H1 (cell line): Measurements from ENCODE around the gene UROS. TPM values are rescaled to one million over a fixed set of nuclear protein-coding genes. Genes with fewer than 3 reads are reported as not detected.

ENCODE experiments used
- CTCF ChIA-PET: fragments of 300-600 bp; sonication (Branson Sonifier 250); formaldehyde crosslinking; loops from one replicate; lab custom pipeline; 2021; ENCODE audit not compliant: partially characterized antibody; lab: Charles Lee
- POLR2A ChIA-PET: fragments of 300-600 bp; sonication (Branson Sonifier 250); formaldehyde crosslinking; loops from one replicate; lab custom pipeline; 2021; ENCODE audit warnings: inconsistent platforms; ENCODE audit not compliant: partially characterized antibody; lab: Charles Lee
- DNase-seq, 2 experiments: peaks; one replicate each; pipeline versions ENCODE4 v3.0.0 to v3.0.0-alpha.2; 2010 to 2022; ENCODE audit warnings: low spot score in 2 of 2, low read depth in 1 of 2, mixed read lengths in 1 of 2
- FAIRE-seq: peaks from 2 replicates; lab custom pipeline; 2011; peaks lifted over from hg19 to GRCh38; lab: Jason Lieb, UNC
- H2AFZ ChIP-seq: 2 replicates; pipeline ENCODE4 v1.8.1; 2012; ENCODE audit warnings: low read length, inconsistent platforms
- H2AK5ac ChIP-seq: 2 replicates; pipeline ENCODE4 v1.6.1; 2013; ENCODE audit warnings: low read depth, low read length
- H2BK120ac ChIP-seq: replicated peaks from 2 replicates; pipeline ENCODE3; 2013; ENCODE audit warnings: low read depth, low read length, inconsistent platforms
- H2BK12ac ChIP-seq: 2 replicates; pipeline ENCODE4 v1.6.1; 2013; ENCODE audit warnings: low read depth, low read length
- H2BK15ac ChIP-seq: 2 replicates; pipeline ENCODE4 v1.6.1; 2013; ENCODE audit warnings: low read length
- H2BK20ac ChIP-seq: 2 replicates; pipeline ENCODE4 v1.6.1; 2013; ENCODE audit warnings: low read length
- H2BK5ac ChIP-seq: 2 replicates; pipeline ENCODE4 v1.6.1; 2013; ENCODE audit warnings: low read depth, low read length
- H3K14ac ChIP-seq: 2 replicates; pipeline ENCODE4 v1.6.1; 2013; ENCODE audit warnings: inconsistent platforms; ENCODE audit not compliant: insufficient read length
- H3K18ac ChIP-seq: 2 replicates; pipeline ENCODE4 v1.6.1; 2013; ENCODE audit warnings: low read length; ENCODE audit errors: extremely low read depth
- H3K23ac ChIP-seq: 2 replicates; pipeline ENCODE4 v1.6.1; 2013; ENCODE audit warnings: inconsistent platforms; ENCODE audit not compliant: insufficient read length
- H3K23me2 ChIP-seq: 2 replicates; pipeline ENCODE4 v1.6.1; 2013; ENCODE audit warnings: low read depth, low read length
- H3K27ac ChIP-seq: 2 replicates; pipeline ENCODE4 v1.6.1; 2011; ENCODE audit warnings: low read depth, low read length, inconsistent platforms
- H3K27me3 ChIP-seq, 4 experiments: replicated peaks in 1 of 4; 1 replicate in 1 of 4; 2 replicates in 3 of 4; pipeline versions ENCODE4 v1.6.1 to v1.8.1; 2011 to 2013; ENCODE audit warnings: low read length in 3 of 4, mild to moderate bottlenecking in 3 of 4, inconsistent platforms in 2 of 4, mixed read lengths in 2 of 4, moderate library complexity in 1 of 4; ENCODE audit not compliant: control insufficient read depth in 3 of 4, insufficient read depth in 3 of 4; ENCODE audit errors: extremely low read depth in 1 of 4
- H3K36me3 ChIP-seq, 4 experiments: 2 replicates each; pipeline versions ENCODE4 v1.6.1 to v1.8.1; 2011 to 2013; ENCODE audit warnings: mild to moderate bottlenecking in 4 of 4, low read length in 3 of 4, moderate library complexity in 2 of 4, control low read depth in 1 of 4, inconsistent platforms in 1 of 4; ENCODE audit not compliant: insufficient read depth in 4 of 4, control insufficient read depth in 2 of 4
- H3K4ac ChIP-seq: replicated peaks from 2 replicates; pipeline ENCODE3; 2013; ENCODE audit warnings: low read length, low read depth, mixed read lengths, inconsistent platforms; ENCODE audit not compliant: insufficient read length
- H3K4me1 ChIP-seq, 4 experiments: replicated peaks in 1 of 4; 1 replicate in 1 of 4; 2 replicates in 3 of 4; pipeline versions ENCODE4 v1.6.1 to v1.8.1; 2011 to 2013; ENCODE audit warnings: low read length in 3 of 4, inconsistent platforms in 2 of 4, mixed read lengths in 1 of 4; ENCODE audit not compliant: insufficient read depth in 4 of 4, control insufficient read depth in 3 of 4
- H3K4me2 ChIP-seq, 2 experiments: 2 replicates each; pipeline versions ENCODE4 v1.6.1 to v1.8.1; 2011 to 2013; ENCODE audit warnings: low read depth in 2 of 2, low read length in 2 of 2, control low read depth in 1 of 2, inconsistent platforms in 1 of 2, mild to moderate bottlenecking in 1 of 2; ENCODE audit not compliant: insufficient read depth in 1 of 2
- H3K4me3 ChIP-seq, 4 experiments: fragments of 200-600, 300-600 bp in 1 of 4; sonication (generic), shearing (Covaris generic), sonication (Bioruptor Twin) in 1 of 4; 2 replicates each; pipeline versions ENCODE4 v1.5.1 to v1.8.1; 2011 to 2016; ENCODE audit warnings: low read length in 4 of 4, low read depth in 3 of 4, control low read depth in 2 of 4, inconsistent platforms in 2 of 4, mild to moderate bottlenecking in 2 of 4, mixed read lengths in 1 of 4, moderate library complexity in 1 of 4; ENCODE audit not compliant: insufficient read depth in 2 of 4; ENCODE audit errors: extremely low read depth in 1 of 4
- H3K56ac ChIP-seq: replicated peaks from 2 replicates; pipeline ENCODE3; 2013; ENCODE audit warnings: low read depth, mild to moderate bottlenecking, mixed read lengths, low read length, inconsistent platforms; ENCODE audit not compliant: insufficient read length
- H3K79me1 ChIP-seq: 2 replicates; pipeline ENCODE4 v1.6.1; 2013; ENCODE audit warnings: low read depth, low read length, control low read depth
- H3K79me2 ChIP-seq, 2 experiments: 2 replicates each; pipeline versions ENCODE4 v1.6.1 to v1.8.1; 2012 to 2013; ENCODE audit warnings: low read length in 2 of 2, mild to moderate bottlenecking in 2 of 2, inconsistent platforms in 1 of 2; ENCODE audit not compliant: insufficient read depth in 2 of 2, control insufficient read depth in 1 of 2
- H3K9ac ChIP-seq, 4 experiments: replicated peaks in 1 of 4; 1 replicate in 1 of 4; 2 replicates in 3 of 4; pipeline versions ENCODE4 v1.6.1 to v1.8.1; 2011 to 2013; ENCODE audit warnings: low read depth in 3 of 4, low read length in 3 of 4, control low read depth in 2 of 4, mild to moderate bottlenecking in 2 of 4, moderate library complexity in 2 of 4, inconsistent platforms in 1 of 4; ENCODE audit errors: extremely low read depth in 1 of 4
- H3K9me3 ChIP-seq, 2 experiments: 2 replicates each; pipeline versions ENCODE4 v1.6.1 to v1.8.1; 2012 to 2013; ENCODE audit warnings: mild to moderate bottlenecking in 2 of 2, moderate library complexity in 2 of 2, control low read depth in 1 of 2, inconsistent platforms in 1 of 2, low read depth in 1 of 2, low read length in 1 of 2, mixed read lengths in 1 of 2; ENCODE audit not compliant: insufficient read depth in 2 of 2
- H4K20me1 ChIP-seq, 2 experiments: replicated peaks in 1 of 2; 2 replicates each; pipeline versions ENCODE3 to v1.8.1; 2011 to 2013; ENCODE audit warnings: inconsistent platforms in 2 of 2, low read length in 2 of 2, mild to moderate bottlenecking in 1 of 2; ENCODE audit not compliant: insufficient read depth in 2 of 2, control insufficient read depth in 1 of 2
- H4K5ac ChIP-seq: 2 replicates; pipeline ENCODE4 v1.6.1; 2013; ENCODE audit warnings: low read length, low read depth, mixed read lengths, inconsistent platforms; ENCODE audit not compliant: insufficient read length
- H4K8ac ChIP-seq: 2 replicates; pipeline ENCODE4 v1.8.0; 2013; ENCODE audit warnings: mild to moderate bottlenecking, moderate library complexity, low read length, inconsistent platforms; ENCODE audit not compliant: insufficient read depth; ENCODE audit errors: extremely low read depth
- H4K91ac ChIP-seq: replicated peaks from 2 replicates; pipeline ENCODE3; 2013; ENCODE audit warnings: low read length, mixed read lengths, inconsistent platforms; ENCODE audit not compliant: insufficient read length
- EP300 ChIP-seq, 2 experiments: IDR thresholded peaks; 1 replicate in 1 of 2; 2 replicates in 1 of 2; pipeline ENCODE4 v1.6.1; 2011 to 2012; ENCODE audit warnings: low read depth in 2 of 2, low read length in 2 of 2, mild to moderate bottlenecking in 2 of 2, borderline replicate concordance in 1 of 2, inconsistent platforms in 1 of 2, moderate library complexity in 1 of 2
- GTF2F1 ChIP-seq: IDR thresholded peaks from 2 replicates; pipeline ENCODE4 v1.6.1; 2012; ENCODE audit warnings: low read depth, low read length, improper control_type of control experiment, borderline replicate concordance
- RBBP5 ChIP-seq: IDR thresholded peaks from 2 replicates; pipeline ENCODE4 v1.7.1; 2012; ENCODE audit warnings: low read depth, mild to moderate bottlenecking, inconsistent platforms, low read length, moderate library complexity, borderline replicate concordance
- WGBS, 2 experiments: shearing (Covaris generic) in 1 of 2; methylation state at CpG; one replicate each; pipeline versions ENCODE4 v1.1.6 to v1.1.7; 2013 to 2015; ENCODE audit warnings: low lambda C conversion rate in 2 of 2, mixed read lengths in 2 of 2, inconsistent platforms in 1 of 2, low coverage in 1 of 2, missing lambda C conversion rate in 1 of 2; ENCODE audit not compliant: insufficient replicate concordance in 2 of 2, insufficient coverage in 1 of 2, insufficient read length in 1 of 2; ENCODE audit errors: extremely low coverage in 1 of 2, missing lambda C conversion rate in 1 of 2; 5-methylcytosine and 5-hydroxymethylcytosine counted together
- polyA plus RNA-seq, 7 experiments: library from polyadenylated mRNA; depleted of rRNA in 3 of 7; stranded (reverse) in 5 of 7; unstranded in 2 of 7; fragments of >200 nt in 5 of 7; fragments of 200-250 nt in 2 of 7; gene quantifications; 1 replicate in 5 of 7; 2 replicates in 1 of 7; 4 replicates in 1 of 7; pipeline versions ENCODE4 v1.2.1 to v1.2.3, GENCODE V29; 2011 to 2013; ENCODE audit warnings: missing spikeins in 2 of 7, mixed read lengths in 2 of 7
- total RNA-seq: library from RNA; stranded (reverse); fragmentation: NEBNext Ultra II Directional; extraction: Animal tissue kit (Norgen Biotek cat#: 25700); gene quantifications from 2 replicates; pipeline ENCODE4 v1.2.1, GENCODE V29; 2021

UROS gene
- total and polyA plus RNA-seq, 2 of the 8 experiments (the other 6 are each of a cell fraction or from before 2014, with no cell fraction given) = 45.6 to 58.0 TPM

DNA sequence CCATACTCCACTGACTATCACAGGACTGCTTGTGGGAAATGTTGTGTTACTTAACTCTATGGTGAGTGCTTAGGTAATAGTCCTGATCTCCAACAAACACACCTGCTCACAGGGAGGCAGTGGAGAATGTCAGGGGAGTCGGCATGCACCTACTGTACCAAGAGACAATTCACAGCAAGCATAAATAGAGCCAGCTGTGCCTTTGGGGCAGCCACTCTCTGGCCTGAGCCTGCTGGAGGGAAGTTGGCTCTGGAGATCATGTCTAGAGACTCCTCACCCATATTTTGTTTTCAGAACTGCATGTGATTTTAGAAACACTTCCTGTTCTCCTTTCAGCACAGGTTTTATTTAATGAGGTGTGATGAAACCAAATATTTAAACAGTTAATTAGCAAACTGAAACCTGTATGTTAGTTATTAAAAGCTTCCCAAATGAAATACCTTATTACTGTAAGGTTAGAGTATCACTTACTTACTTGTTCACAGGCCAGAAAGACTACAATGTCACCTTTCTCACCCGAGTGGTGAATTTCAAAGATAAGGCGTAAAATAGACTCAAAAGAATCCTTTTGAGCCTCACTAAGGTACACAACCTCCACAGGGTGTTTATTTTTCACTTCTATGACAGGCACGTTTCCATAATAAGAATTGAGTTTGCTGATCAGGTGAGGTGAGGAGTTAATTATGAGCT, 36.2 kb upstream of the UROS start:
- no peak overlapping the region for H3K9ac ChIP-seq
- no peak overlapping the region for H2BK5ac ChIP-seq
- H3K27me3 ChIP-seq = no peaks in the 10 kb centered on the region
- no peaks in the 10 kb centered on the region for H3K23me2 ChIP-seq
- H3K23ac ChIP-seq = no peak overlapping the region
- CTCF ChIA-PET = interaction anchor here (1.2 to 4.1 kb wide), 2 partner anchors 9 to 21 kb away, joined by 3 to 30 read pairs; no protein-coding TSS in a partner anchor
- 94% methylated on average over 4 of the region's 4 CpGs; no CpG with 5 or more reads in 1 of the 2 experiments for WGBS, 2 experiments
- DNase-seq (no peak), FAIRE-seq (no peak)
- H4K5ac ChIP-seq = no peak overlapping the region
- POLR2A ChIA-PET = interaction anchor here (0.6 to 0.8 kb wide), 3 partner anchors 20 to 23 kb away, joined by 3 read pairs; no protein-coding TSS in a partner anchor
- H3K4me3 ChIP-seq = no peak overlapping the region
- no peaks in the 10 kb centered on the region for H4K20me1 ChIP-seq
- H3K79me1 ChIP-seq = no peaks in the 10 kb centered on the region
- no peak overlapping the region for H2AK5ac ChIP-seq
- no peaks in the 10 kb centered on the region for H3K9me3 ChIP-seq
- no peaks in the 10 kb centered on the region for H3K4me1 ChIP-seq
- H2BK20ac ChIP-seq = no peak overlapping the region
- no peaks in the 10 kb centered on the region for H3K79me2 ChIP-seq
- no peak overlapping the region for H3K4me2 ChIP-seq
- H3K14ac ChIP-seq = no peak overlapping the region
- H3K36me3 ChIP-seq = peaks cover 0 to 4% (median 0%) of the 10 kb centered on the region in 4 experiments; a peak in 4 of 8 replicates
- H3K56ac ChIP-seq = no peak overlapping the region
- H3K18ac ChIP-seq = no peak overlapping the region
- H4K91ac ChIP-seq = no peak overlapping the region
- no peak overlapping the region for H2BK120ac ChIP-seq
- H3K27ac ChIP-seq = no peak overlapping the region
- no peak overlapping the region for H2BK12ac ChIP-seq
- TF ChIP-seq EP300 (IDR thresholded peaks at IDR 0.05; ENCODE audit: borderline replicate concordance in 1 of 2, low read depth in 2 of 2, low read length in 2 of 2) (no peak), RBBP5 (no peak), GTF2F1 (no peak)
- TF ChIP-seq, all 59 proteins: peak for 0
- Histone ChIP-seq H2AFZ (no peak overlapping the region), H3K4ac (no peak overlapping the region), H4K8ac (no peak overlapping the region), H2BK15ac (no peak overlapping the region)
